T-helper 9 cell (primary cell): ENCODE data around the gene SLC16A3.

Experiments
- DNase-seq: peaks from one replicate; pipeline ENCODE4 v3.0.0-alpha.2; 2020

The SLC16A3 gene

DNA sequence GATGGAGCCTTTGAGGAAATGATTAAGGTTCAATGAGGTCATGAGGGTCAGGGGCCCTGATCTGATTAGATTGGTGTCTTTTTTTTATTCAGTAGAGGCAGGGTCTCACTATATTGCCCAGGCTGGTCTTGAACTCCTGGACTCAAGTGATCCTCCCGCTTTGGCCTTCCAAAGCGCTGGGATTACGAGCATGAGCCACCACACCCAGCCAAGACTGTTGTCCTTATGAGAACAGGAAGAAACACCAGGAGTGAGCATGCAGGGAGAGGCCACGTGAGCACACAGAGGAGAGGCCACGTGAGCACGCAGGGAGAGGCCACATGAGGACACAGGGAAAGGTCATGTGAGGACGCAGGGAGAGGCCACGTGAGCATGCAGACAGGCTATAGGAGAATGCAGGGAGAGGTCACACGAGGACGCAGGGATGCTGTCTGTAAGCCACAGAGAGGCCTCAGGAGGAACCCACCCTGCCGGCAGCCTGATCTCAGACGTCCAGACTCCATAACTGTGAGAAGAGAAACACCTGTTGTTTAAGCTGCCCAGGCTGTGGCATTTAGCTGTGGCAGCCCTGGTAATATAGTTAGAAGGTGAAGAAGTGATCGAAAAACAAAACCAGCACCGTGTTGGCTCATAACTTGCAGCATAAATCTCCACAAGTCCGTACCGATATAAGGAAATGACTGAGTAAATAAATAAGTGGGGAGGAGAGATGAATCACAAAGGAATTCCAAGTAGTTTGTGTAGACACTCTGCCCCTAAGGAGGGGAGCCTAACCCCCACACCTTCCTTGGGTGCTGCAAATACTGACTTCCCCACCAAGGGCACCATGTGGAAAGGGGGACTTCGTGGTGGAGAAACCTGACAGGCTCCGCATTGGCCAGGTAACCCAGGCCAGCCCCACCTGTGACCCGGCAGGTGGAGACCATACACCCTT is 59.3 kb downstream of the SLC16A3 start:
- DNase-seq: no peak
